ENCODE results near the gene HYAL2. TPM values are rescaled to one million over a fixed set of nuclear protein-coding genes. Genes with fewer than 3 reads are reported as not detected.

HYAL2 gene
- total and polyA plus RNA-seq, 9 of the 15 experiments (the other 6 are each of a cell fraction or from before 2014, with no cell fraction given), result 0.36 to 22.7 (median 11.4) TPM; not detected in 1

- in situ Hi-C loops (cut with MboI) (no loop called here), intact Hi-C loops (cut with micrococcal nuclease) (loop anchor here (5.0 kb wide), 1 partner anchor 253 kb away; the partner anchor contains the start of gene CISH)
- Histone ChIP-seq H2AFZ (ENCODE audit: low read depth, low read length) (peak overlapping the region; percentile 97), H3K9me1 (ENCODE audit: control insufficient read depth, insufficient read depth, low read length) (peaks cover 6% of the 10 kb centered on the region), H3K79me2 (ENCODE audit: control insufficient read depth, insufficient read depth, low read length) (peaks cover 41% of the 10 kb centered on the region), H3K4me1 (replicated peaks in 1 of 2; ENCODE audit: control insufficient read depth in 2 of 2, insufficient read depth in 2 of 2, low read length in 2 of 2) (peaks cover 25 to 40% of the 10 kb centered on the region in 2 experiments; a peak in 4 of 5 replicates), H3K36me3 (ENCODE audit: control insufficient read depth, insufficient read depth, low read length) (peaks cover 25% of the 10 kb centered on the region; the same call in 2 of the 3 replicates), H4K20me1 (replicated peaks; ENCODE audit: control insufficient read depth, insufficient read depth, low read length) (peaks cover 31% of the 10 kb centered on the region; the same call in 1 of the 2 replicates), H3K9me3 (replicated peaks; ENCODE audit: control insufficient read depth, insufficient read depth, low read depth, low read length) (no peaks in the 10 kb centered on the region), H3K27ac (ENCODE audit: extremely low read depth, low read depth, low read length) (no peak overlapping the region; the same call in 2 of the 3 replicates), H3K9ac (ENCODE audit: insufficient read depth in 1 of 2, low read depth in 2 of 2, low read length in 2 of 2) (peak overlapping the region in 1 of 2 experiments; percentile 66; a peak in 1 of 4 replicates), H3K4me2 (ENCODE audit: insufficient read depth, low read length) (peak overlapping the region; percentile 95), H3K4me3 (peak overlapping the region; percentile 62; the same call in 1 of the 2 replicates), H3K27me3 (ENCODE audit: control insufficient read depth in 2 of 2, insufficient read depth in 2 of 2, low read length in 2 of 2) (no peaks in the 10 kb centered on the region)
- 14% methylated on average over 8 of the region's 8 CpGs for WGBS (ENCODE audit: insufficient coverage, low coverage, missing lambda C conversion rate)
- no TSS peak for BruUV-seq (replicated peaks)
- TF ChIP-seq, protein P1, sequence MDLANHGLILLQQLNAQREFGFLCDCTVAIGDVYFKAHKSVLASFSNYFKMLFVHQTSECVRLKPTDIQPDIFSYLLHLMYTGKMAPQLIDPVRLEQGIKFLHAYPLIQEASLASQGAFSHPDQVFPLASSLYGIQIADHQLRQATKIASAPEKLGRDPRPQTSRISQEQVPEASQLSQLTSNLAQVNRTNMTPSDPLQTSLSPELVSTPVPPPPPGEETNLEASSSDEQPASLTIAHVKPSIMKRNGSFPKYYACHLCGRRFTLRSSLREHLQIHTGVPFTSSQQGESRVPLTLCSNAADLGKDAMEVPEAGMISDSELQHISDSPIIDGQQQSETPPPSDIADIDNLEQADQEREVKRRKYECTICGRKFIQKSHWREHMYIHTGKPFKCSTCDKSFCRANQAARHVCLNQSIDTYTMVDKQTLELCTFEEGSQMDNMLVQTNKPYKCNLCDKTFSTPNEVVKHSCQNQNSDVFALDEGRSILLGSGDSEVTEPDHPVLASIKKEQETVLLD (IDR thresholded peaks at IDR 0.05), result no peak
- TF ChIP-seq NFE2 (IDR thresholded peaks at IDR 0.05; ENCODE audit: low read depth), result peak; percentile 42; the same call in 1 of the 2 replicates
- 0 out of 2 replicates have a peak, but pooled peaks have one; percentile 29 for TF ChIP-seq NR2F6 (CRISPR knock-in tag; IDR thresholded peaks at IDR 0.05)
- no peak for TF ChIP-seq ATF1 (CRISPR knock-in tag; IDR thresholded peaks at IDR 0.05)
- TF ChIP-seq ATF1 (tag; IDR thresholded peaks at IDR 0.05), result peak; percentile 44; the same call in 1 of the 2 replicates
- peak; percentile 25; the same call in 1 of the 2 replicates for TF ChIP-seq GABPA (tag; conservative IDR thresholded peaks at IDR 0.05; ENCODE audit: low read depth)
- no peak for TF ChIP-seq NR2C2 (CRISPR knock-in tag; IDR thresholded peaks at IDR 0.05)
- TF ChIP-seq NR2C2 (tag; IDR thresholded peaks at IDR 0.05), result peak; percentile 59
- TF ChIP-seq HDGF (IDR thresholded peaks at IDR 0.05), result no peak
- 0 out of 2 replicates have a peak, but pooled peaks have one; percentile 35 for TF ChIP-seq CREB3L1 (IDR thresholded peaks at IDR 0.05; ENCODE audit: borderline replicate concordance, low read depth)
- CTCF ChIA-PET (ENCODE audit: low intra/inter-chr PET ratio), result no interaction called here
- ATAC-seq (no peak), DNase-seq (ENCODE audit: extremely low read depth in 1 of 4, low spot score in 3 of 4) (no peak), FAIRE-seq (no peak)
- POLR2A ChIA-PET, result interaction anchor here (0.6 kb wide), 1 partner anchor 10 kb away, joined by 3 read pairs; no protein-coding TSS in a partner anchor
Measured at GRCh38 chr3:50359760-50360110, 37.2 kb upstream of the HYAL2 start.
